Endothelial cell of umbilical vein (primary cell): ENCODE results near the gene PLXND1. TPM values are rescaled to one million over a fixed set of nuclear protein-coding genes. Genes with fewer than 3 reads are reported as not detected.

Source experiments
- BruUV-seq: library from RNA; stranded (reverse); fragments of 400-500 nt; replicated peaks from 2 replicates; lab custom pipeline; 2021; lab: Mats Ljungman, UMichigan
- CTCF ChIA-PET: fragments of 300-600, 350-600 bp; sonication (Branson Sonifier 250); formaldehyde crosslinking; loops from one replicate; lab custom pipeline; 2021; ENCODE audit warnings: antibody characterized with exemption, inconsistent platforms; lab: Charles Lee
- POLR2A ChIA-PET: fragments of 300-600, 350-600 bp; sonication (Branson Sonifier 250); formaldehyde crosslinking; loops from one replicate; lab custom pipeline; 2021; ENCODE audit warnings: antibody characterized with exemption, inconsistent platforms; lab: Charles Lee
- DNase-seq: peaks from one replicate; pipeline ENCODE4 v3.0.0-alpha.2; 2011; ENCODE audit warnings: low read depth, low spot score
- FAIRE-seq: peaks from 2 replicates; lab custom pipeline; 2011; peaks lifted over from hg19 to GRCh38; lab: Jason Lieb, UNC
- H2AFZ ChIP-seq: 2 replicates; pipeline ENCODE4 v1.6.0; 2012; ENCODE audit warnings: low read depth, low read length, control low read depth, inconsistent platforms
- H3K27ac ChIP-seq: 2 replicates; pipeline ENCODE4 v1.5.1; 2011; ENCODE audit warnings: low read depth, mild to moderate bottlenecking, control low read depth, low read length, moderate library complexity; ENCODE audit not compliant: insufficient read depth
- H3K27me3 ChIP-seq, 2 experiments: 2 replicates each; pipeline versions ENCODE4 v1.6.0 to v1.6.1; 2011; ENCODE audit warnings: low read length in 2 of 2, mixed read lengths in 1 of 2; ENCODE audit not compliant: control insufficient read depth in 2 of 2, insufficient read depth in 2 of 2
- H3K36me3 ChIP-seq, 2 experiments: 2 replicates in 1 of 2; 3 replicates in 1 of 2; pipeline ENCODE4 v1.5.1; 2011; ENCODE audit warnings: low read length in 2 of 2, mild to moderate bottlenecking in 1 of 2, moderate library complexity in 1 of 2; ENCODE audit not compliant: control insufficient read depth in 2 of 2, insufficient read depth in 2 of 2; ENCODE audit errors: extremely low read depth in 1 of 2
- H3K4me1 ChIP-seq: 3 replicates; pipeline ENCODE4 v1.5.1; 2011; ENCODE audit warnings: mild to moderate bottlenecking, low read length; ENCODE audit not compliant: control insufficient read depth, insufficient read depth; ENCODE audit errors: extremely low read depth
- H3K4me2 ChIP-seq: 2 replicates; pipeline ENCODE4 v1.6.1; 2011; ENCODE audit warnings: low read length, control low read depth, mixed read lengths; ENCODE audit not compliant: insufficient read depth
- H3K4me3 ChIP-seq, 3 experiments: fragments of 200-600 bp in 1 of 3; sonication (generic), shearing (Covaris generic) in 1 of 3; replicated peaks in 1 of 3; 2 replicates each; pipeline ENCODE4 v1.5.1; 2011 to 2016; ENCODE audit warnings: control low read depth in 3 of 3, low read length in 3 of 3, mild to moderate bottlenecking in 2 of 3, inconsistent platforms in 1 of 3, low read depth in 1 of 3, moderate library complexity in 1 of 3; ENCODE audit not compliant: insufficient read depth in 1 of 3
- H3K79me2 ChIP-seq: 2 replicates; pipeline ENCODE4 v1.6.0; 2012; ENCODE audit warnings: low read length, inconsistent platforms; ENCODE audit not compliant: control insufficient read depth, insufficient read depth
- H3K9ac ChIP-seq: replicated peaks from 2 replicates; pipeline ENCODE3; 2011; ENCODE audit warnings: low read length, control low read depth; ENCODE audit not compliant: insufficient read depth; ENCODE audit errors: extremely low read depth
- H3K9me1 ChIP-seq: replicated peaks from 3 replicates; pipeline ENCODE4 v1.6.0; 2011; ENCODE audit warnings: mild to moderate bottlenecking, low read length; ENCODE audit not compliant: control insufficient read depth, insufficient read depth; ENCODE audit errors: extremely low read depth
- H3K9me3 ChIP-seq: replicated peaks from 2 replicates; pipeline ENCODE4 v1.5.1; 2012; ENCODE audit warnings: low read length, inconsistent platforms; ENCODE audit not compliant: control insufficient read depth, insufficient read depth
- H4K20me1 ChIP-seq: replicated peaks from 2 replicates; pipeline ENCODE3; 2011; ENCODE audit warnings: mild to moderate bottlenecking, low read length; ENCODE audit not compliant: control insufficient read depth, insufficient read depth; ENCODE audit errors: extremely low read depth
- CTCF ChIP-seq, 2 donors: IDR thresholded peaks; 1 replicate in 1 of 2; 2 replicates in 1 of 2; pipeline ENCODE4 v1.5.1; 2011; ENCODE audit warnings: low read length in 2 of 2, mild to moderate bottlenecking in 2 of 2, moderate library complexity in 2 of 2, control low read depth in 1 of 2, inconsistent platforms in 1 of 2, low read depth in 1 of 2; ENCODE audit not compliant: insufficient read depth in 1 of 2; ENCODE audit errors: extremely low read depth in 1 of 2
- EZH2 ChIP-seq: IDR thresholded peaks from 2 replicates; pipeline ENCODE4 v1.6.1; 2012; ENCODE audit warnings: borderline replicate concordance, low read depth, mild to moderate bottlenecking, moderate library complexity, low read length, inconsistent platforms; ENCODE audit not compliant: severe bottlenecking
- FOS ChIP-seq: IDR thresholded peaks from 2 replicates; pipeline ENCODE4 v1.6.1; 2011; ENCODE audit warnings: mild to moderate bottlenecking, low read length, moderate library complexity, borderline replicate concordance; ENCODE audit not compliant: insufficient read depth
- GATA2 ChIP-seq: IDR thresholded peaks from 2 replicates; pipeline ENCODE4 v1.7.0; 2011; ENCODE audit warnings: low read depth, mild to moderate bottlenecking, moderate library complexity, mixed read lengths, low read length; ENCODE audit not compliant: insufficient read length, insufficient read depth
- JUN ChIP-seq: IDR thresholded peaks from 2 replicates; pipeline ENCODE4 v1.6.1; 2011; ENCODE audit warnings: borderline replicate concordance, low read depth; ENCODE audit not compliant: insufficient read length, insufficient read depth
- MYC ChIP-seq: IDR thresholded peaks from one replicate; pipeline ENCODE4 v1.6.1; 2011; ENCODE audit warnings: mild to moderate bottlenecking, low read depth, low read length
- POLR2A ChIP-seq: IDR thresholded peaks from 2 replicates; pipeline ENCODE4 v1.6.1; 2012; ENCODE audit warnings: low read depth, mild to moderate bottlenecking, control low read depth, low read length
- POLR2AphosphoS5 ChIP-seq: IDR thresholded peaks from 2 replicates; pipeline ENCODE4 v1.6.1; 2012; ENCODE audit warnings: low read depth, mild to moderate bottlenecking, control low read depth, low read length, moderate library complexity; ENCODE audit not compliant: insufficient read depth
- dilution Hi-C: fragments of 300-500 bp; cut with MboI; formaldehyde crosslinking; loops from one replicate; pipeline ENCODE4 v1.15.0; 2019; ENCODE audit warnings: low sequenced_read_pairs; ENCODE audit not compliant: extremely low pct_ligation_motif_present
- intact Hi-C: fragments of 100-400 bp; cut with micrococcal nuclease; formaldehyde crosslinking; loops from one replicate; pipeline ENCODE4 v1.10.0; 2022
- polyA plus RNA-seq, 4 experiments: library from polyadenylated mRNA; depleted of rRNA in 3 of 4; stranded (reverse) in 3 of 4; unstranded in 1 of 4; fragments of >200 nt; gene quantifications; 2 replicates each; pipeline versions ENCODE4 v1.2.1 to v1.2.3, GENCODE V29; 2011 to 2012; ENCODE audit warnings: missing spikeins in 1 of 4
- total RNA-seq: library from RNA; stranded (reverse); gene quantifications from 2 replicates; pipeline ENCODE4 v1.2.3, GENCODE V29; 2021
- TF ChIP-seq, protein P1 (sequence below): IDR thresholded peaks from 2 replicates; pipeline ENCODE4 v1.6.1; 2011; ENCODE audit not compliant: insufficient read depth, insufficient read length

PLXND1 gene
- total and polyA plus RNA-seq, 2 donors (not counting 3 experiments of a cell fraction or from before 2014, with no cell fraction given) = 300 to 834 TPM

DNA sequence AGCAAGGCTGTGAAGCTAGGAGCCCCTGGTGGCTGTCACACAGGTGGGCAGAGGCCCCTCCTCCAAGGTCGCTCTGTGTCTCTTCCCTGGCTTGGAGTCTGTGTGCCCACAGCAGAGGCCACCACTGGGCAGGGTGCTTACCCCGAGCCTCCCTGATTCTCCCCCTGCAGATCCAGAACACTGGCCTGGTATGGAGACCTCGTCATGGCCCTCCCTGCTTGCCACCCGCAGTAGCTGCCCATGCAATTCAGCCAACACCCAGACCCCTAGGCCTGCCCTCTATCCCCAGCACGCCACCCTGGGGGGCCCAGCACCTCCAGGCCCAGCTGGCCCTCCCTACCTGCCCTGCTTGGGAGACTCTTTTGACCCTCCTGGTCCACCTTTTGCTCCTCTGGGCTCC, 83.5 kb downstream of the PLXND1 start:
- no peak overlapping the region for H2AFZ ChIP-seq
- dilution Hi-C loops = no loop called here
- no peaks in the 10 kb centered on the region for H3K9me1 ChIP-seq
- CTCF ChIA-PET = interaction anchor here (1.2 to 1.4 kb wide), 3 partner anchors 12 to 33 kb away, joined by 3 to 7 read pairs (median 5); no protein-coding TSS in a partner anchor
- peaks cover 0 to 2% of the 10 kb centered on the region in 2 experiments for H3K36me3 ChIP-seq
- no peak overlapping the region for H3K9ac ChIP-seq
- BruUV-seq = no TSS peak
- H3K27ac ChIP-seq = no peak overlapping the region
- no peak for TF ChIP-seq POLR2AphosphoS5
- no peak for TF ChIP-seq CTCF (IDR thresholded peaks at IDR 0.05; ENCODE audit: extremely low read depth in 1 of 2, insufficient read depth in 1 of 2, low read depth in 1 of 2, low read length in 2 of 2)
- no peak for TF ChIP-seq EZH2
- TF ChIP-seq GATA2 = no peak
- TF ChIP-seq, protein P1, sequence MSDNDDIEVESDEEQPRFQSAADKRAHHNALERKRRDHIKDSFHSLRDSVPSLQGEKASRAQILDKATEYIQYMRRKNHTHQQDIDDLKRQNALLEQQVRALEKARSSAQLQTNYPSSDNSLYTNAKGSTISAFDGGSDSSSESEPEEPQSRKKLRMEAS = no peak
- TF ChIP-seq POLR2A = no peak
- TF ChIP-seq JUN = no peak
- TF ChIP-seq MYC = no peak
- no peak for TF ChIP-seq FOS
- DNase-seq (no peak), FAIRE-seq (no peak)
- no peak overlapping the region for H3K4me3 ChIP-seq
- H3K4me2 ChIP-seq = no peak overlapping the region
- H3K27me3 ChIP-seq = no peaks in the 10 kb centered on the region
- no peaks in the 10 kb centered on the region for H3K9me3 ChIP-seq
- H4K20me1 ChIP-seq = no peaks in the 10 kb centered on the region
- H3K79me2 ChIP-seq = no peaks in the 10 kb centered on the region
- H3K4me1 ChIP-seq = peaks cover 4% of the 10 kb centered on the region
- intact Hi-C loops = no loop called here
- POLR2A ChIA-PET = no interaction called here
